Aorta (tissue), 5 donors: ENCODE measurements around the gene UBXN10. TPM values are rescaled to one million over a fixed set of nuclear protein-coding genes. Genes with fewer than 3 reads are reported as not detected.
"Not testable (repeated sequence)": the region's sequence is repeated elsewhere in the genome, so short reads cannot be mapped to it uniquely, and the experiment has no call there.

Source experiments
- ATAC-seq: fragments of 200-7000 bp; cut with Tn5 transposase; one replicate; pipeline ENCODE4 v1.9.1; 2022; ENCODE audit warnings: moderate library complexity; ENCODE audit not compliant: low FRiP score
- DNase-seq, 2 donors: peaks; one replicate each; pipeline ENCODE4 v3.0.0-alpha.2; 2020
- H3K27ac ChIP-seq, 2 donors: one replicate each; pipeline ENCODE4 v1.5.1; 2013; ENCODE audit warnings: low read length in 2 of 2, mild to moderate bottlenecking in 2 of 2, moderate library complexity in 2 of 2, control low read depth in 1 of 2, inconsistent platforms in 1 of 2, low read depth in 1 of 2
- H3K27me3 ChIP-seq, 2 donors: one replicate each; pipeline ENCODE4 v1.6.1; 2013; ENCODE audit warnings: control low read depth in 1 of 2, low read length in 1 of 2, mild to moderate bottlenecking in 1 of 2, moderate library complexity in 1 of 2; ENCODE audit not compliant: insufficient read depth in 2 of 2, control insufficient read depth in 1 of 2
- H3K36me3 ChIP-seq, 2 donors: one replicate each; pipeline ENCODE4 v1.6.1; 2013; ENCODE audit warnings: control low read depth in 1 of 2, low read length in 1 of 2, mild to moderate bottlenecking in 1 of 2; ENCODE audit not compliant: insufficient read depth in 2 of 2, control insufficient read depth in 1 of 2
- H3K4me1 ChIP-seq, 2 donors: one replicate each; pipeline ENCODE4 v1.6.1; 2013; ENCODE audit warnings: low read length in 2 of 2, control low read depth in 1 of 2, mild to moderate bottlenecking in 1 of 2, moderate library complexity in 1 of 2; ENCODE audit not compliant: insufficient read depth in 2 of 2, control insufficient read depth in 1 of 2
- H3K4me3 ChIP-seq, 2 donors: one replicate each; pipeline ENCODE4 v1.5.1; 2013; ENCODE audit warnings: low read length in 2 of 2, control low read depth in 1 of 2, mild to moderate bottlenecking in 1 of 2
- H3K9me3 ChIP-seq: one replicate; pipeline ENCODE4 v1.6.1; 2013; ENCODE audit warnings: mild to moderate bottlenecking, low read length; ENCODE audit not compliant: control insufficient read depth
- WGBS, 2 donors: extraction: QIAGEN DNeasy Blood & Tissue Kit; methylation state at CpG; one replicate each; pipeline ENCODE4 v1.1.7; 2013; 5-methylcytosine and 5-hydroxymethylcytosine counted together
- intact Hi-C, 2 donors: fragments of 100-400 bp; cut with DNase I; formaldehyde crosslinking; loops; one replicate each; pipeline versions ENCODE4 v1.14.2 to v1.15.0; 2022
- polyA plus RNA-seq, 2 donors: library from polyadenylated mRNA; stranded (reverse); fragments of 200-250 nt; gene quantifications; one replicate each; pipeline ENCODE4 v1.2.3, GENCODE V29; 2013
- total RNA-seq, 2 donors: library from RNA; stranded (reverse); fragmentation: NEBNext Ultra II Directional; extraction: Animal tissue kit (Norgen Biotek cat#: 25700); gene quantifications; one replicate each; pipeline ENCODE4 v1.2.1, GENCODE V29; 2021
- donor health status: healthy with polysubstance abuse.
- donor health status: Bipolar disorder and iron deficiency.
- donor health status: DM: no; HTN: no; CAD: no.
- donor health status: DM: no; HTN: no; CAD: no.
- donor health status: DM: yes; HTN: yes; CAD: no.

UBXN10 gene
- total and polyA plus RNA-seq, 4 donors = 0.18 to 0.33 (median 0.24) TPM

GRCh38 chr1:20228314-20228825 lies 42.5 kb downstream of the UBXN10 start:
- H3K27me3 ChIP-seq = no peaks in the 10 kb centered on the region
- no peak for ATAC-seq
- H3K4me3 ChIP-seq = no peak overlapping the region
- 64 to 76% methylated on average over 11 of the region's 11 CpGs for WGBS, 2 donors
- DNase-seq = no peak
- H3K27ac ChIP-seq = no peak overlapping the region
- no peaks in the 10 kb centered on the region for H3K4me1 ChIP-seq
- no peaks in the 10 kb centered on the region for H3K9me3 ChIP-seq
- no peaks in the 10 kb centered on the region for H3K36me3 ChIP-seq
- intact Hi-C loops = no loop called here

GRCh38 chr1:20229171-20229570 lies 43.3 kb downstream of the UBXN10 start:
- H3K4me1 ChIP-seq = no peaks in the 10 kb centered on the region
- no peaks in the 10 kb centered on the region for H3K36me3 ChIP-seq
- peaks cover 0 to 3% of the 10 kb centered on the region in 2 donors for H3K27me3 ChIP-seq
- DNase-seq (no peak), ATAC-seq (no peak)
- 33 to 34% methylated on average over 2 of the region's 2 CpGs for WGBS, 2 donors
- no peak overlapping the region for H3K4me3 ChIP-seq
- intact Hi-C loops = no loop called here
- no peaks in the 10 kb centered on the region for H3K9me3 ChIP-seq
- no peak overlapping the region for H3K27ac ChIP-seq

GRCh38 chr1:20232564-20232963 lies 46.7 kb downstream of the UBXN10 start:
- not testable (repeated sequence) for H3K27me3 ChIP-seq, H3K36me3 ChIP-seq

GRCh38 chr1:20233394-20233793 lies 47.5 kb downstream of the UBXN10 start:
- ATAC-seq = no peak
- no peak for DNase-seq
- no peak overlapping the region for H3K27ac ChIP-seq
- H3K4me3 ChIP-seq = no peak overlapping the region
- no peaks in the 10 kb centered on the region for H3K36me3 ChIP-seq
- no peaks in the 10 kb centered on the region for H3K9me3 ChIP-seq
- no peaks in the 10 kb centered on the region for H3K4me1 ChIP-seq
- H3K27me3 ChIP-seq = peaks cover 0 to 5% of the 10 kb centered on the region in 2 donors
- intact Hi-C loops = no loop called here
- 41 to 45% methylated on average over 3 of the region's 3 CpGs for WGBS, 2 donors

More at GRCh38 chr1:20232564-20232963, 46.7 kb downstream of the UBXN10 start:
- WGBS, 2 donors = 5 to 10% methylated on average over 7 of the region's 7 CpGs
- intact Hi-C loops, DNase-seq, H3K9me3 ChIP-seq, H3K27ac ChIP-seq, H3K4me3 ChIP-seq, ATAC-seq, H3K4me1 ChIP-seq: not testable (repeated sequence)

- H3K36me3 ChIP-seq = no peaks in the 10 kb centered on the region
- H3K27me3 ChIP-seq = peaks cover 0 to 5% of the 10 kb centered on the region in 2 donors
- H3K4me1 ChIP-seq = no peaks in the 10 kb centered on the region
- no peaks in the 10 kb centered on the region for H3K9me3 ChIP-seq
- no peak for DNase-seq
- no peak overlapping the region for H3K27ac ChIP-seq
- 5 to 7% methylated on average over 6 of the region's 6 CpGs for WGBS, 2 donors
- ATAC-seq = no peak
- intact Hi-C loops = no loop called here
- H3K4me3 ChIP-seq = no peak overlapping the region
Measured at GRCh38 chr1:20233866-20234265, 48.0 kb downstream of the UBXN10 start.

GRCh38 chr1:20234788-20235535 lies 49.1 kb downstream of the UBXN10 start:
- DNase-seq (no peak), ATAC-seq (no peak)
- no peaks in the 10 kb centered on the region for H3K4me1 ChIP-seq
- no peaks in the 10 kb centered on the region for H3K9me3 ChIP-seq
- peaks cover 0 to 5% of the 10 kb centered on the region in 2 donors for H3K27me3 ChIP-seq
- WGBS, 2 donors = 38 to 44% methylated on average over 6 of the region's 6 CpGs
- intact Hi-C loops = no loop called here
- no peak overlapping the region for H3K27ac ChIP-seq
- H3K4me3 ChIP-seq = no peak overlapping the region
- no peaks in the 10 kb centered on the region for H3K36me3 ChIP-seq

- no peaks in the 10 kb centered on the region for H3K9me3 ChIP-seq
- DNase-seq (no peak), ATAC-seq (no peak)
- peaks cover 0 to 5% of the 10 kb centered on the region in 2 donors for H3K27me3 ChIP-seq
- H3K27ac ChIP-seq = no peak overlapping the region
- intact Hi-C loops = no loop called here
- H3K4me3 ChIP-seq = no peak overlapping the region
- 51 to 55% methylated on average over 6 of the region's 6 CpGs for WGBS, 2 donors
- H3K36me3 ChIP-seq = no peaks in the 10 kb centered on the region
- no peaks in the 10 kb centered on the region for H3K4me1 ChIP-seq
Measured at GRCh38 chr1:20237646-20238045, 51.8 kb downstream of the UBXN10 start.

GRCh38 chr1:20240012-20240411 lies 54.1 kb downstream of the UBXN10 start:
- DNase-seq = no peak

GRCh38 chr1:20242890-20243479 lies 57.1 kb downstream of the UBXN10 start:
- Histone ChIP-seq H3K27ac (no peak overlapping the region), H3K4me3 (no peak overlapping the region), H3K4me1 (no peaks in the 10 kb centered on the region), H3K27me3 (no peaks in the 10 kb centered on the region), H3K36me3 (no peaks in the 10 kb centered on the region), H3K9me3 (peaks cover 4% of the 10 kb centered on the region)
- 75 to 87% methylated on average over 37 of the region's 37 CpGs for WGBS, 2 donors
- ATAC-seq = no peak
- intact Hi-C loops = no loop called here
- DNase-seq = no peak

More at GRCh38 chr1:20240012-20240411, 54.1 kb downstream of the UBXN10 start:
- 73 to 74% methylated on average over 2 of the region's 2 CpGs for WGBS, 2 donors
- H3K27me3 ChIP-seq = no peaks in the 10 kb centered on the region
- ATAC-seq = no peak
- H3K4me1 ChIP-seq = no peaks in the 10 kb centered on the region
- no peak overlapping the region for H3K4me3 ChIP-seq
- H3K36me3 ChIP-seq = no peaks in the 10 kb centered on the region
- no peak overlapping the region for H3K27ac ChIP-seq
- intact Hi-C loops = no loop called here
- no peaks in the 10 kb centered on the region for H3K9me3 ChIP-seq
